ENCODE measurements around the gene HERC4. TPM values are rescaled to one million over a fixed set of nuclear protein-coding genes. Genes with fewer than 3 reads are reported as not detected.

The HERC4 gene
- total RNA-seq, 1 experiment from 2014 or later, result 39.4 TPM

DNA sequence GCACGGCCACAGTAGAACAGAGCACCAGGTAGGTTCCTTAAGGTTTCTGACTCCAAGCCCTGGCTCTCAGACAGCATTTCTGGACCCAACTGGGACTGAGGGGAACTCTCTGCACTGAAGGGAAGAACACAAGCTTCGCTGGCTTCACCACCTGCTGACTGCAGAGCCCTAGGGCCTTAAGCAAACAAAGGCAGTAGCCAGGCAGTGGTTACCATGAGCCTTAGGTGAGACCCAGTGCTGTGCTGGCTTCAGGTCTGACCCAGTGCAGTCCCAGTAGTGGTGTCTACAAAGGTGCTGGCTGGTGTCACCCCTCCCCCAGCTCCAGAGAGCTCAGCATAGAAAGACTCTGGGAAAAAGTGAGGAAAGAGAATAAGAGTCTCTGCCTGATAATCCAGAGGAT lies 131.2 kb downstream of the HERC4 start (continued):
- TF ChIP-seq, protein P1, sequence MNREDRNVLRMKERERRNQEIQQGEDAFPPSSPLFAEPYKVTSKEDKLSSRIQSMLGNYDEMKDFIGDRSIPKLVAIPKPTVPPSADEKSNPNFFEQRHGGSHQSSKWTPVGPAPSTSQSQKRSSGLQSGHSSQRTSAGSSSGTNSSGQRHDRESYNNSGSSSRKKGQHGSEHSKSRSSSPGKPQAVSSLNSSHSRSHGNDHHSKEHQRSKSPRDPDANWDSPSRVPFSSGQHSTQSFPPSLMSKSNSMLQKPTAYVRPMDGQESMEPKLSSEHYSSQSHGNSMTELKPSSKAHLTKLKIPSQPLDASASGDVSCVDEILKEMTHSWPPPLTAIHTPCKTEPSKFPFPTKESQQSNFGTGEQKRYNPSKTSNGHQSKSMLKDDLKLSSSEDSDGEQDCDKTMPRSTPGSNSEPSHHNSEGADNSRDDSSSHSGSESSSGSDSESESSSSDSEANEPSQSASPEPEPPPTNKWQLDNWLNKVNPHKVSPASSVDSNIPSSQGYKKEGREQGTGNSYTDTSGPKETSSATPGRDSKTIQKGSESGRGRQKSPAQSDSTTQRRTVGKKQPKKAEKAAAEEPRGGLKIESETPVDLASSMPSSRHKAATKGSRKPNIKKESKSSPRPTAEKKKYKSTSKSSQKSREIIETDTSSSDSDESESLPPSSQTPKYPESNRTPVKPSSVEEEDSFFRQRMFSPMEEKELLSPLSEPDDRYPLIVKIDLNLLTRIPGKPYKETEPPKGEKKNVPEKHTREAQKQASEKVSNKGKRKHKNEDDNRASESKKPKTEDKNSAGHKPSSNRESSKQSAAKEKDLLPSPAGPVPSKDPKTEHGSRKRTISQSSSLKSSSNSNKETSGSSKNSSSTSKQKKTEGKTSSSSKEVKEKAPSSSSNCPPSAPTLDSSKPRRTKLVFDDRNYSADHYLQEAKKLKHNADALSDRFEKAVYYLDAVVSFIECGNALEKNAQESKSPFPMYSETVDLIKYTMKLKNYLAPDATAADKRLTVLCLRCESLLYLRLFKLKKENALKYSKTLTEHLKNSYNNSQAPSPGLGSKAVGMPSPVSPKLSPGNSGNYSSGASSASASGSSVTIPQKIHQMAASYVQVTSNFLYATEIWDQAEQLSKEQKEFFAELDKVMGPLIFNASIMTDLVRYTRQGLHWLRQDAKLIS (CRISPR knock-in tag; IDR thresholded peaks at IDR 0.05; ENCODE audit: borderline replicate concordance), result no peak
- TF ChIP-seq, protein P2, sequence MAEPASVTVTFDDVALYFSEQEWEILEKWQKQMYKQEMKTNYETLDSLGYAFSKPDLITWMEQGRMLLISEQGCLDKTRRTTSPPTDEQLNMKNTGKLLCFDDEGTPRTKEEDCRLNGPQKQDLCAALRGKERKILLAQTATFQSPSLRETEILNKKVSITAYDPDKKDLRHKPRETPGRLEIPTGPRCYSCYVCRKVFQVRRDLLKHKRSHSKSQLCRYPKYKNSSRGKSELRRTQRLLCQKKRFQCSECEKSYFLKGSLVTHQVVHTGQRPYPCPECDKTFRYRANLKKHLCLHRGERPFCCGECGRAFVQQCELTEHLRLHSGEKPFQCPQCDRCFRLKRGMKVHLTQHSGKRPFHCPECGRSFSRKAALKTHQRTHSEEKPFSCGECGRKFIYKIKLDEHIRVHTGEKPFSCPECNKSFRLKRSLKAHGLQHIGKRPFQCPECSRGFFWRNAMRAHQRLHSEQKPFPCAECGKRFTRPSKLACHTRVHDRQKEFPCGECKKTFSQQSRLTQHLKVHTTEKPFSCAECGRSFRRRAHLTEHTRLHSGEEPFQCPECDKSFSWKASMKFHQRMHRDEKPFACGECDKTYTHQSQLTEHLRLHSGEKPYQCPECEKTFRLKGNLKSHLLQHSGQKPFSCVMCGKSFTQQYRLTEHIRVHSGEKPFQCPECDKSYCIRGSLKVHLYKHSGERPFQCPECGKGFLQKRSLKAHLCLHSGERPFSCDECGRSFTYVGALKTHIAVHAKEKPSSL (CRISPR knock-in tag; conservative IDR thresholded peaks at IDR 0.05), result no peak
- TF ChIP-seq, protein P3, sequence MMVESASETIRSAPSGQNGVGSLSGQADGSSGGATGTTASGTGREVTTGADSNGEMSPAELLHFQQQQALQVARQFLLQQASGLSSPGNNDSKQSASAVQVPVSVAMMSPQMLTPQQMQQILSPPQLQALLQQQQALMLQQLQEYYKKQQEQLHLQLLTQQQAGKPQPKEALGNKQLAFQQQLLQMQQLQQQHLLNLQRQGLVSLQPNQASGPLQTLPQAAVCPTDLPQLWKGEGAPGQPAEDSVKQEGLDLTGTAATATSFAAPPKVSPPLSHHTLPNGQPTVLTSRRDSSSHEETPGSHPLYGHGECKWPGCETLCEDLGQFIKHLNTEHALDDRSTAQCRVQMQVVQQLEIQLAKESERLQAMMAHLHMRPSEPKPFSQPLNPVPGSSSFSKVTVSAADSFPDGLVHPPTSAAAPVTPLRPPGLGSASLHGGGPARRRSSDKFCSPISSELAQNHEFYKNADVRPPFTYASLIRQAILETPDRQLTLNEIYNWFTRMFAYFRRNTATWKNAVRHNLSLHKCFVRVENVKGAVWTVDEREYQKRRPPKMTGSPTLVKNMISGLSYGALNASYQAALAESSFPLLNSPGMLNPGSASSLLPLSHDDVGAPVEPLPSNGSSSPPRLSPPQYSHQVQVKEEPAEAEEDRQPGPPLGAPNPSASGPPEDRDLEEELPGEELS (CRISPR knock-in tag; IDR thresholded peaks at IDR 0.05), result no peak
- TF ChIP-seq SMAD3 (CRISPR knock-in tag; IDR thresholded peaks at IDR 0.05; ENCODE audit: borderline replicate concordance) (no peak), FOXK1 (CRISPR knock-in tag; IDR thresholded peaks at IDR 0.05) (no peak)
- TF ChIP-seq, protein P4, sequence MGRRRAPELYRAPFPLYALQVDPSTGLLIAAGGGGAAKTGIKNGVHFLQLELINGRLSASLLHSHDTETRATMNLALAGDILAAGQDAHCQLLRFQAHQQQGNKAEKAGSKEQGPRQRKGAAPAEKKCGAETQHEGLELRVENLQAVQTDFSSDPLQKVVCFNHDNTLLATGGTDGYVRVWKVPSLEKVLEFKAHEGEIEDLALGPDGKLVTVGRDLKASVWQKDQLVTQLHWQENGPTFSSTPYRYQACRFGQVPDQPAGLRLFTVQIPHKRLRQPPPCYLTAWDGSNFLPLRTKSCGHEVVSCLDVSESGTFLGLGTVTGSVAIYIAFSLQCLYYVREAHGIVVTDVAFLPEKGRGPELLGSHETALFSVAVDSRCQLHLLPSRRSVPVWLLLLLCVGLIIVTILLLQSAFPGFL (CRISPR knock-in tag; IDR thresholded peaks at IDR 0.05; ENCODE audit: borderline replicate concordance), result no peak

DNA sequence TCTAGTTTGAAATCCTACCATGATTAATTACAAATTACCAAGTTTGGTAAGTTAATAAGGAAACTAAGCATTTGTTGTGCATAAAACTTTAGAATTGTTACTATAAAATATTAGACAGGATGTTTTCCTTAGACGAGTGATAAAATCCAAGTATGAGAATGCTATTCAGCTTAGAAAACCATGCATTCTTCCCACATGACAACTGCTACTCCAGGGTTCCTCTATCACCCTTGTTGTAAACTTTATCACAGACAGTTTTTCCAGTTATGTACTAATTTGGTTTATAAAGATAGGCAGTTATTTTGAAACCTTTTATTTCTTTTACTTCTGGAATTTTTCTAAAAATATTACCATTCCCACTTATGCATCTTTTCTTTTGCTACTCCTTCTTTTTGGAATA lies 138.7 kb downstream of the HERC4 start:
- ATAC-seq (no peak), DNase-seq (ENCODE audit: low spot score) (no peak)
- TF ChIP-seq IRF2 (CRISPR knock-in tag; IDR thresholded peaks at IDR 0.05; ENCODE audit: borderline replicate concordance, low read depth) (no peak), FOXP1 (CRISPR knock-in tag; IDR thresholded peaks at IDR 0.05; ENCODE audit: borderline replicate concordance) (no peak), GRHL2 (CRISPR knock-in tag; IDR thresholded peaks at IDR 0.05; ENCODE audit: insufficient replicate concordance, severe bottlenecking) (no peak), GTF2I (CRISPR knock-in tag; conservative IDR thresholded peaks at IDR 0.05) (no peak), RELA (CRISPR knock-in tag; IDR thresholded peaks at IDR 0.05; ENCODE audit: borderline replicate concordance) (no peak), ESRRA (CRISPR knock-in tag; IDR thresholded peaks at IDR 0.05; ENCODE audit: borderline replicate concordance) (no peak), ZNF416 (CRISPR knock-in tag; IDR thresholded peaks at IDR 0.05) (no peak), TEAD1 (CRISPR knock-in tag; IDR thresholded peaks at IDR 0.05) (no peak), PRRX2 (CRISPR knock-in tag; IDR thresholded peaks at IDR 0.05) (no peak), CREM (CRISPR knock-in tag; IDR thresholded peaks at IDR 0.05) (no peak), SMAD4 (CRISPR knock-in tag; IDR thresholded peaks at IDR 0.05) (no peak), CBFB (CRISPR knock-in tag; IDR thresholded peaks at IDR 0.05; ENCODE audit: low read depth) (no peak)
- TF ChIP-seq, protein P5, sequence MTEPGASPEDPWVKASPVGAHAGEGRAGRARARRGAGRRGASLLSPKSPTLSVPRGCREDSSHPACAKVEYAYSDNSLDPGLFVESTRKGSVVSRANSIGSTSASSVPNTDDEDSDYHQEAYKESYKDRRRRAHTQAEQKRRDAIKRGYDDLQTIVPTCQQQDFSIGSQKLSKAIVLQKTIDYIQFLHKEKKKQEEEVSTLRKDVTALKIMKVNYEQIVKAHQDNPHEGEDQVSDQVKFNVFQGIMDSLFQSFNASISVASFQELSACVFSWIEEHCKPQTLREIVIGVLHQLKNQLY (CRISPR knock-in tag; IDR thresholded peaks at IDR 0.05), result no peak
- TF ChIP-seq, protein P6, sequence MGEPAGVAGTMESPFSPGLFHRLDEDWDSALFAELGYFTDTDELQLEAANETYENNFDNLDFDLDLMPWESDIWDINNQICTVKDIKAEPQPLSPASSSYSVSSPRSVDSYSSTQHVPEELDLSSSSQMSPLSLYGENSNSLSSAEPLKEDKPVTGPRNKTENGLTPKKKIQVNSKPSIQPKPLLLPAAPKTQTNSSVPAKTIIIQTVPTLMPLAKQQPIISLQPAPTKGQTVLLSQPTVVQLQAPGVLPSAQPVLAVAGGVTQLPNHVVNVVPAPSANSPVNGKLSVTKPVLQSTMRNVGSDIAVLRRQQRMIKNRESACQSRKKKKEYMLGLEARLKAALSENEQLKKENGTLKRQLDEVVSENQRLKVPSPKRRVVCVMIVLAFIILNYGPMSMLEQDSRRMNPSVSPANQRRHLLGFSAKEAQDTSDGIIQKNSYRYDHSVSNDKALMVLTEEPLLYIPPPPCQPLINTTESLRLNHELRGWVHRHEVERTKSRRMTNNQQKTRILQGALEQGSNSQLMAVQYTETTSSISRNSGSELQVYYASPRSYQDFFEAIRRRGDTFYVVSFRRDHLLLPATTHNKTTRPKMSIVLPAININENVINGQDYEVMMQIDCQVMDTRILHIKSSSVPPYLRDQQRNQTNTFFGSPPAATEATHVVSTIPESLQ (CRISPR knock-in tag; IDR thresholded peaks at IDR 0.05), result no peak
- TF ChIP-seq, protein P7, sequence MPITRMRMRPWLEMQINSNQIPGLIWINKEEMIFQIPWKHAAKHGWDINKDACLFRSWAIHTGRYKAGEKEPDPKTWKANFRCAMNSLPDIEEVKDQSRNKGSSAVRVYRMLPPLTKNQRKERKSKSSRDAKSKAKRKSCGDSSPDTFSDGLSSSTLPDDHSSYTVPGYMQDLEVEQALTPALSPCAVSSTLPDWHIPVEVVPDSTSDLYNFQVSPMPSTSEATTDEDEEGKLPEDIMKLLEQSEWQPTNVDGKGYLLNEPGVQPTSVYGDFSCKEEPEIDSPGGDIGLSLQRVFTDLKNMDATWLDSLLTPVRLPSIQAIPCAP (CRISPR knock-in tag; IDR thresholded peaks at IDR 0.05), result no peak
- ChIA-PET CTCF (interaction anchor here (1.0 to 1.5 kb wide), 3 partner anchors 81 to 294 kb away, joined by 3 to 4 read pairs (median 3); no protein-coding TSS in a partner anchor), POLR2A (no interaction called here)
- H3K36me3 Mint-ChIP-seq, result peaks cover 28% of the 10 kb centered on the region
- no peaks in the 10 kb centered on the region for H3K9me3 Mint-ChIP-seq
- no peaks in the 10 kb centered on the region for H3K27me3 Mint-ChIP-seq (ENCODE audit: low read depth)
- no peak overlapping the region for H3K4me3 Mint-ChIP-seq
- H3K4me1 Mint-ChIP-seq, result peaks cover 24% of the 10 kb centered on the region
- no peak overlapping the region for H3K27ac Mint-ChIP-seq

All from WTC11 (cell line).